ENCODE data around the gene ESPNL. TPM values are rescaled to one million over a fixed set of nuclear protein-coding genes. Genes with fewer than 3 reads are reported as not detected.

The ESPNL gene
- total RNA-seq, 4 donors from 2014 or later, result 0.44 to 2.1 TPM; not detected in 2

DNA sequence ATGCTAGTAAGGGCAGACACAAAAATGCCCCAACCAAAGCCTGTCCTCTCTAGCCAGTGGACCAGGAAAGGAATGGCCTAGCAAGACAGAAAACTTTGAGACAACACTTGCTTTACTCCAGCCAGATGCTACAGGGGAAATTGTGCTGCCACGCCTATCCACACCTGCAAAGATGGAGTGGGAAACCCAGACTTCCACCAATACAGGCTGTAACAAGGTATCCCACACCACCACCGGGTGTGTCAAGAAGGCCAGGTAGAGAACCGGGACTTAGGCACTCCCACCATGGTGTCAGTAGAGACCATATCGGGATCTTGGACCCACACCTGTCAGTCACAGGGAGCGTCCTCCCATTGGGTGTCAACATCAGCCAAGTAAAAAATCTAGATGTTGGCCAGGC lies 16.2 kb upstream of the ESPNL start:
- no peak for DNase-seq (ENCODE audit: low spot score in 2 of 2)

DNA sequence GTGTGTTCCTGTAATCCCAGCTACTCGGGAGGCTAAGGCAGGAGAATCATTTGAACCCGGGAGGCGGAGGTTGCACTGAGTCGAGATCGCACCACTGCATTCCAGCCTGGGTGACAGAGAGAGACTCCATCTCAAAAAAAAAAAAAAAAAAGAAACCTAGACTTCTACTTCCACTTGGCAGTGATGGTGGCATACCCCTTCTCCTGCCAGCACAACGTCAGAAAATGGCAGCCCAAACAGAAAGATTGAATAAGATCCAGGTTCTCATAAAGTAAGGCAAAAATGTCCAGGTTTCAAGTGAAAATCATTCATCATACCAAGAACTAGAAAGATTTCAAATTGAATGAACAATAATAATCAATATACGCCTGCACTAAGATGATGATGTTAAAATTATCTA lies 15.4 kb upstream of the ESPNL start:
- no peaks in the 10 kb centered on the region for H3K9me3 ChIP-seq
- peaks cover 0 to 54% (median 18%) of the 10 kb centered on the region in 3 donors for H3K36me3 ChIP-seq
- H3K4me3 ChIP-seq, result no peak overlapping the region
- WGBS, 2 donors, result 90 to 94% methylated on average over 7 of the region's 7 CpGs
- DNase-seq (ENCODE audit: low spot score in 2 of 2), result no peak
- no peaks in the 10 kb centered on the region for H3K27me3 ChIP-seq
- TF ChIP-seq, protein P1, sequence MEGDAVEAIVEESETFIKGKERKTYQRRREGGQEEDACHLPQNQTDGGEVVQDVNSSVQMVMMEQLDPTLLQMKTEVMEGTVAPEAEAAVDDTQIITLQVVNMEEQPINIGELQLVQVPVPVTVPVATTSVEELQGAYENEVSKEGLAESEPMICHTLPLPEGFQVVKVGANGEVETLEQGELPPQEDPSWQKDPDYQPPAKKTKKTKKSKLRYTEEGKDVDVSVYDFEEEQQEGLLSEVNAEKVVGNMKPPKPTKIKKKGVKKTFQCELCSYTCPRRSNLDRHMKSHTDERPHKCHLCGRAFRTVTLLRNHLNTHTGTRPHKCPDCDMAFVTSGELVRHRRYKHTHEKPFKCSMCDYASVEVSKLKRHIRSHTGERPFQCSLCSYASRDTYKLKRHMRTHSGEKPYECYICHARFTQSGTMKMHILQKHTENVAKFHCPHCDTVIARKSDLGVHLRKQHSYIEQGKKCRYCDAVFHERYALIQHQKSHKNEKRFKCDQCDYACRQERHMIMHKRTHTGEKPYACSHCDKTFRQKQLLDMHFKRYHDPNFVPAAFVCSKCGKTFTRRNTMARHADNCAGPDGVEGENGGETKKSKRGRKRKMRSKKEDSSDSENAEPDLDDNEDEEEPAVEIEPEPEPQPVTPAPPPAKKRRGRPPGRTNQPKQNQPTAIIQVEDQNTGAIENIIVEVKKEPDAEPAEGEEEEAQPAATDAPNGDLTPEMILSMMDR (IDR thresholded peaks at IDR 0.05), result no peak
- TF ChIP-seq EP300 (IDR thresholded peaks at IDR 0.05) (no peak), POLR2A (IDR thresholded peaks at IDR 0.05) (no peak)
- H3K27ac ChIP-seq, result no peak overlapping the region
- no peaks in the 10 kb centered on the region for H3K4me1 ChIP-seq

More for the DNA sequence above, 16.2 kb upstream of the ESPNL start:
- H3K9me3 ChIP-seq, result no peaks in the 10 kb centered on the region
- peaks cover 0 to 61% (median 18%) of the 10 kb centered on the region in 3 donors for H3K36me3 ChIP-seq
- H3K4me3 ChIP-seq, result no peak overlapping the region
- H3K27ac ChIP-seq, result no peak overlapping the region
- no peak for TF ChIP-seq EP300 (IDR thresholded peaks at IDR 0.05)
- TF ChIP-seq, protein P1 (IDR thresholded peaks at IDR 0.05), result no peak
- TF ChIP-seq POLR2A (IDR thresholded peaks at IDR 0.05), result no peak
- H3K27me3 ChIP-seq, result no peaks in the 10 kb centered on the region
- WGBS, 2 donors, result 94 to 95% methylated on average over 5 of the region's 5 CpGs
- H3K4me1 ChIP-seq, result no peaks in the 10 kb centered on the region

DNA sequence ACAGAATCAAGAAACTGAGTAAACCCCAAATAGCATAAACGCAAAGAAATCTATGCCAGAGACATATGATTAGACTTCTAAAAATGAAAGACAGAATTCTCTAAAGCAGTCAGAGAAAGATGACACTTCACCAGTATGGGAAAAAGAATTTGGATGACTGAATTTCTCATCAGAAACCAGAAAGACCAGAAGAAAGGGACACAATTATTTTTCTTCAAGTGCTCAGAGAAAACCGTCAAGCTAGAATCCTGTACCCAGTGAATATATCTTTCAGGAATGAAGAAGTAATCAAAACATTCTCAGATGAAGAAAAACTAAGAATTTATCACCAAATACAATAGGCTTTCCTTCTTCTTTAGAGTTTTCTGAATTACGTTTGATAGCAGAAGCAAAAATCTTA lies 14.2 kb upstream of the ESPNL start:
- no peak overlapping the region for H3K27ac ChIP-seq
- no peak for DNase-seq (ENCODE audit: low spot score in 2 of 2)
- no peaks in the 10 kb centered on the region for H3K9me3 ChIP-seq
- H3K4me3 ChIP-seq, result no peak overlapping the region
- H3K4me1 ChIP-seq, result no peaks in the 10 kb centered on the region
- 92 to 95% methylated on average over 3 of the region's 3 CpGs for WGBS, 2 donors
- H3K27me3 ChIP-seq, result no peaks in the 10 kb centered on the region
- H3K36me3 ChIP-seq, result peaks cover 0 to 47% (median 18%) of the 10 kb centered on the region in 3 donors
- TF ChIP-seq POLR2A (IDR thresholded peaks at IDR 0.05) (no peak), EP300 (IDR thresholded peaks at IDR 0.05) (no peak)
- TF ChIP-seq, protein P1 (IDR thresholded peaks at IDR 0.05), result no peak

DNA sequence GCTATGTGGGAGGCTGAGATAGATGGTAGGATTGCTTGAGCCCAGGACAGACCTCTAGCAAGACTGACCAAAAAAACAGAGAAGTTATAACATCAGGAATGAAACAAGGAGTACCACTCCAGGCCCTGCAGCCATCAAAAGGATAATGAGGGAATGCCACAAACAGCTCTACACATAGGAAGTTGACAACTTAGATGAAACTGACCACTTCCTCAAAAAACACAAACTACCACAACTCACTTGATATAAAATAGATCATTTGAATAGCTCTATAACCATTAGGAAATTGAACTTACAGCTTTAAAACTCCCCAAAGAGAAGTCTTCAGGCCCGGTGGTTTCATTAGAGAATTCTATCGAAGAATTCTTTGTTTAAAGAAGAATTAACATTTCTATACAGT lies 12.9 kb upstream of the ESPNL start:
- TF ChIP-seq, protein P1 (IDR thresholded peaks at IDR 0.05), result no peak
- TF ChIP-seq POLR2A (IDR thresholded peaks at IDR 0.05), result no peak
- no peak for TF ChIP-seq EP300 (IDR thresholded peaks at IDR 0.05)
- Histone ChIP-seq H3K9me3 (no peaks in the 10 kb centered on the region), H3K36me3 (peaks cover 0 to 47% (median 13%) of the 10 kb centered on the region in 3 donors), H3K4me1 (no peaks in the 10 kb centered on the region), H3K27ac (no peak overlapping the region), H3K4me3 (no peak overlapping the region), H3K27me3 (no peaks in the 10 kb centered on the region)
- 79 to 83% methylated on average over 2 of the region's 2 CpGs for WGBS, 2 donors
- no peak for DNase-seq (ENCODE audit: low spot score in 2 of 2)

DNA sequence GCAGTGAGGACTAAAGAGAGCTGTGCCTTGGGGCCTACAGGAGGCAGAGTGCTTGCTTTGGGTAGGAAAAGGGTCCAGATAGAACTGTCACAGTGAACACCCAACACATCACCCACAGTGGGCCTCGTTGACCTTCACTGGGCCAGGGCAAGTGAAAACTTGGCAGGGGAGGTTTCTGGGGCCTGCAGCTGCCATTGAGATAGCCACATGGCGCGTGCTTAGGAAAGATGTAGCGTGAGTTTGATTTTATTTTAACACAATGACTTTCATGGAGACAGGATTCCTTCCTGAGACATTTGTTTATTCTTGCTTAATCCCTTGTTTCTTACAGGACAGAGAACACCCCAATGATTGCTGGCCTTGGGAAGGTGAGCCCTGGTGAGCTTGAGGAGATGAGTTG lies 9.3 kb upstream of the ESPNL start:
- Histone ChIP-seq H3K4me3 (no peak overlapping the region), H3K9me3 (no peaks in the 10 kb centered on the region), H3K27ac (no peak overlapping the region), H3K4me1 (no peaks in the 10 kb centered on the region), H3K36me3 (peaks cover 0 to 42% (median 0%) of the 10 kb centered on the region in 3 donors), H3K27me3 (no peaks in the 10 kb centered on the region)
- WGBS, 2 donors, result 91 to 94% methylated on average over 4 of the region's 4 CpGs
- TF ChIP-seq, protein P1 (IDR thresholded peaks at IDR 0.05), result no peak
- TF ChIP-seq POLR2A (IDR thresholded peaks at IDR 0.05), result no peak
- TF ChIP-seq EP300 (IDR thresholded peaks at IDR 0.05), result no peak
- no peak for DNase-seq (ENCODE audit: low spot score in 2 of 2)

Data from tibial nerve (tissue), 4 donors.